Non-pigmented ciliary epithelial cell (primary cell): ENCODE results near the gene SELL.
"Not testable (repeated sequence)": the region's sequence is repeated elsewhere in the genome, so short reads cannot be mapped to it uniquely, and the experiment has no call there.

Experiments used
- DNase-seq: peaks from one replicate; pipeline ENCODE4 v3.0.0-alpha.2; 2010; ENCODE audit warnings: low read depth

The SELL gene

DNA sequence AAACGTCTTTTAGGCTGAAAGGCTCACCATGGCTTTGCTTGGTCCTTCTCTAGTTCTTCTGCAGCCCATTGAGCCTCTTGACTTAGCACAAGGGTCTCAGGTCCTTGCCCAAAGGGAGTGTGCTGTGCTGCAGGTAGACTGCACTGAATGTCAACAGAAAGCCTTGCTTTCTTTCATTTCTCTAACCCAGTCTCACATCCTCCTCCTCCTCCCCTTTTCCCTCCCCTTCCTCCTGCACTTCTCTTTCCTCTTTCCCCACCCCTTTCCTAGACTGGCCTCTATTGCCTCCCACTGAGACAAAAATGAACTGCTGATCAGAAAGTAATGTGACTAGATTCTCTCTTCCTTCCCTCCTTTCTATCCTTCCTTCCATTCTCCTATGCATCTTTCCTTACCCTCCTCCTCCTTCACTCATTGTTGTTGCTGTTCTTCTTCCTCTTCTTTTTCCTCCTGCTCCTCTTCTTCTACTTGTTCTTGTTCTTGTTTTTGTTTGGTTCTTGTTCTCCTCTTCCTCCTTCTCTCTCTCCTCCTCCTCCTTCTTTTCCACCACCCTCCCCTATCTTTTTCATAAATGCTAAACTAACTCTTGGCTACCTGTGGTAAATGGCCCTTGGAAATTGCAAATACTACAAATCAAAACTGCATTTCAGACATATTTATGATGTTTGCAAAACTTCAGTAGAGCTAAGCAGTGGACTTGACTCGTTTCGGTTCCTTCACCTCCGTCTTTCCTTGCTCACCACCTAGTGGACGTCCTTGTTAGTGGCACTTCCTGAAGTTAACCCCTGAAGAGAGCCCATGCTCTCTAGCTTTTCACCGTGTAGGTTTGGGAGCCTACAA, at the start of gene SELL:
TSS of gene SELL (minus strand) at position 152 of the 840 bp plus-strand sequence. CDS start at position 30, 122 bp downstream.
- peak; percentile 51 for DNase-seq

DNA sequence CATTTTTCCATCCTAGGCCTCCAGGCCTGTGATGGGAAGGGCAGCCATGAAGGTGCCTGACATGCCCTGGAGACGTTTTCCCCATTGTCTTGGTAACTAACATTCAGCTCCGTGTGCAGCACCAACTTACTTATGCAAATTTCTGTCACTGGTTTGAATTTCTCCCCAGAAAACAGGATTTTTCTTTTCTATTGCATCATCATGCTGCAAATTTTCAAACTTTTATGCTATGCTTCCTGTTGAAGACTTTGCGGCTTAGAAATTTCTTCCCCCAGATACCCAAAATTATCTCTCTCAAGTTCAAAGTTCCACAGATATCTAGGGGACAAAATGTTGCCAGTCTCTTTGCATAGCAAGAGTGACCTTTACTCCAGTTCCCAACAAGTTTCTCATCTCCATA, 47.6 kb upstream of the SELL start:
- no peak for DNase-seq

DNA sequence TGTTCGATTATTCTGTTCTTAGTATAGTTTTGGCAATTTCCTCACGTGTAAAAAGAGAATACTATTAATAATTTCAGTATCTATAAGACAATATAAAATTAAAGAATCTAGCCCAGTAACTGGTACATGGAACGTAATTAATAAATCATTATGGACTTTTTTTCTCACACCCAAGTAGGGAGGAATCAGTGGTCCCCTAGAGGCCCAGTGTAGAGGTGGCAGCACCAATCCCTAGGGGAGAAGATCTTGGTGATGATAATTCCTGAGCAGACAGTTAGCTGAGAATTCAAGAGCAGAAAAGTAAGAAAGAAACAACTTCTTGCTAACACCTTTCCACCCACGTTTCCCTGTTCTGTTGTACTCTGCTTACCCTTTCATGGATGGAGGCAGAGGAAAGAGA, 42.1 kb upstream of the SELL start:
- no peak for DNase-seq

DNA sequence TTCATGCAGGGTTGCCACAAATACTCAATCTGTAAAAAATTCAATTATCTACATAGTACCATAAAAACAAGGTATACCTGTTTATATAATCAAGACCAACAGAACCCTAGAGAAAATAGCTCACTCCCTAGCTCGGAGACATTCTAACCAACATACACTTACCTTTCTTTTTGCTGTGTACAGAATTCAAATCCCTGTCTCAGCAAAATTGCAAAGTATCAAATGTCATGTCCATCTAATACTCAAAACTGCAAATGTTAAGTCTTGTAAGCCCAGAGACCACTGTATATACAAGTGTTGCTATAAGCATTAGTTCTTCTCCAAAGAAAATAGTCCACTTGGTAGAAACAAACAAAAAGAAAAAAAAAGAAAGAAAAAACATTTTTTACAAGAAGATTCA, 38.6 kb upstream of the SELL start:
- DNase-seq: no peak

DNA sequence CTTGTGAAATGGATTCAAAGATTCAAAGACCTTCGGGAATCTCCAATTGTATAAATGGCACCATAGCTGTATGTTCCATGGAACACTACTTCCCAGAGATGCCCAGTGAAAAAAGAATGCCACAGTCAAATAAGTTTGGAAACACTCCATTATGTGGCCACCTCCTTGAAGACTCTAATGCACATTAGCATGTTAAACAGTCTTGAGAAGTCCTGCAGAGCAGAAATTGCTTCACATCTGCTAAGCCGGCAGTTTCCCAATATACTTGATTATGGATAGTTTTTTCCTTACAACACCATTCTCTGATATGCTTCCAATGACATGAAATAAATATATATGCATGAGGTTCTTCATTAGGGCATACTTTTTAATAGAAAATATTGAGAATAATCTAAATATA, 35.1 kb upstream of the SELL start:
- no peak for DNase-seq

DNA sequence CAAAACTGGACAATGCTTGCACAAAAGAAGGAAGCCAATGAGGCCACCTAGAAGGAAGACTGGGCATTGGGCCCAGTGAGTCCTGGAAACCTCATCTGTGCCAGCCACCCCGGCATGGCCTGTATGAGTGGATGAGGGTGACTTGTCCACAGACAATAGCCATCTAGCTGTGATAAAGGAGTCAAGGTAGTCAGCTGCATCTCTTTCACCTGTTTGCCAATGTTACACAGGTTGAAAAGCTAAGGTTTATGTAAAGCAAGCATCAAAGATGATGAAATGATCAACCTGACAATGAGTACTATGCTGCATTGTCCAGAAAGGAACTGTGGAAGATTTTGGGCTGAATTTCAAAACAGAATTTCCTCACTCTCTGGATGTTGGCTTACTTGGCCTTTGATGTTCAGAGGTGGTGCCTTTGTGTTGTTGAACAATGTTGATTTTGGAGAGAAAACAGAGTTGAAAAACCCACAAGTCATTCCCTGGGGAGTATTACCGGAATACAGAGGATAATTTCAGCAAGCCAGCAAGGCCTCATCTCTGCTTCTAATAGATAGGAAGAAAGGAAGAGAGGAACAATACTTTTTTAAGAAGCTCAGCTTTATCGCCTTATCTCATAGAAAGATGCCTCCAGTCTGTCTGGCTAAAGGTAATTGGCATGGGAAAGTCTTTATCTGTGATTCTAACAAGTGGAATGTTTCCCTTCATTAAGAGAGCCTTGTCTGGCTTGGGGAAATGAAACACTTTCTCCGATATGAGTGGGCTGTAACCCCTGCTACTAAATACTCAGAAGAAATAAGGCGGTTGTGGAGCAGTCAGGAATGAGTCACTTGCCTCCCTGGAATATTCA, 33.8 kb upstream of the SELL start:
- DNase-seq: peak; percentile 30

DNA sequence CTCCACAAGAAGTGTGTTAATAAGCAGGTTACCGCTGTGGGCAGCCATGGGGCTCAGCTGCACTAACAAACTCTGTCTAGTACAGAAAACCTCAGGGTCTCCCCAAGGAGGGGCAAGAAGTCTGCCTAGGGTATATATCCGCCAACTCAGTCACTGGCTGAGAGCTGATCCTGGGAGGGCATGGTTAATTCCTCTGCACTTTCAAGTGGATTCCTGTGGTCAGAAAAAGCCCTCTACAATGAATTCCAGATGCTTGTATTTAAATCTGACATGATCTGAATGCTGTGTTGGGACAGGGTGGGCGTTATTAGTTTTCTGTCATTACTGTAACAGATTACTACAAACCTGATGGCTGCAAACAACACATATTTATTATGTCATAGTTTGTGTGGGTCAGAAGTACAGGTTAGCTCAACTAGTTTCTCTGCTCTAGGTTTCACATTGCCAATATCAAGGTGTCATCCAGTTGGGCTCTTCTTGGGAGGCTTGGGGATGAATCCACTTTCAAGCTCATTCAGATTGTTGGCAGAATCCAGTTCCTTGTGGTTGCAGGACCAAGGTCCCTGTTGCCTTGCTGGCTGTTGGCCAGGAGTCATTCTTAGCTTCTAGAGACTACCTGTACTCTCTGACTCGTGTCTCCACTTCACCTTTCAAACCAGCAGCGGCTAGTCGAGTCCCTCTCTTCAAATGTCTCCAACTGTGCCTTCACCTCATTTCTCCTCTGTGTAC, 30.4 kb upstream of the SELL start:
- DNase-seq: peak; percentile 35

DNA sequence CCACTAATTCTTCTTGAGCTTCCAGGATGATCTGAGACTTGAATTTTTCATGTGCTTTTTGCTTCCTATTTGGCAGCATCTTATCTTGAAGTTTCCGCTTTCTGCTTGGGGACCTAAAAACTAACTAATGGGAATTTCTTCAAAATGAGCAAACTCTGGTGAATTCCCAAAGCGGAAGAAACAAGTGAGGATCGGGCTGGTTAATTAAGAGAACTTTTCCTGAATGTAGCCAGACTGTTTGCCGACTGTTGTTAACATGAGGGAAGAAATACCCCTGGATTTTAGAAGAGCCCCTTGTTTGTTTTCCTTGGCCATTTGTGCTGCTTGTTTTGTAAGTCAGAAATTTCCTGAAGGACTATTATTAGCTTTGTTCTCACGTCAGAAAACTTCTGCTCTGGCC, 28.6 kb upstream of the SELL start:
- DNase-seq: no peak

DNA sequence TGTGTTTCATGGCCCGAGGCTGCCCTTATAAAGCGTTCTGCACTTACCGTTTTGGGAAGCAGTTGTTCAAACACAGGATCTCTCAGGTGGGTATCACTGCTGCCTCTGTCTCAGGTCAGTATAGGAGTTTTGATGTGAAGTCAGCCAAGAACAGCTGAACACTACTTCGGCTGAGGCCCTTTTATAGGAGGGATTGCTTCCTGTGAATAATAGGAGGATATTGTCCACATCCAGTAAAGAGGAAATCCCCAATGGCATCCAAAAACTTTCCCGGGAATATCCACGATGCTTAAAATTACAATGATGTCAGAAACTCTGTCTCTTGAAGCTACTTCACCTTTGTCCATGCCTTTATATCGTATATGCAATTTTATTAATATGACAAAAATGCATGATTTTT, 22.5 kb upstream of the SELL start, which contains the start of gene SELE:
TSS of gene SELE (minus strand) at position 156 of the 400 bp plus-strand sequence. CDS start 467 bp downstream, outside the sequence.
- no peak for DNase-seq

DNA sequence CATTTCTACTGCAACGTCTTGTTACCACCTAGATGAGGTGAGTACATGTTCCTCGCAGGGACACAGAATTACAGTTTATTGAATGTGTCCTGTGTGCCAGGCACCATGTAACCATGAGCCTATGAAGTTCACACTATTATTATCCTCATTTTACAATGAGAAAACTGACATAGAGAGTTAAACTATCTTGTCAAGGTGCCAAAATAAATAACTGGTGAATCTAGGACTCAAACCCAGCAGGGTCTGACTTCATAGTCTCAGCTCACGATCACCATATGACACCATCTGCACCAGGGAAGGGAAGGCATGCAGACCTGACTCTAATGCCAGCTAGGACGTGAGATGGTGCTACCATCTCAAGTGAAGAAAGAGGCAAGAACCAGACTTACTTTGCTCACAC, 20.0 kb upstream of the SELL start:
- DNase-seq: no peak

DNA sequence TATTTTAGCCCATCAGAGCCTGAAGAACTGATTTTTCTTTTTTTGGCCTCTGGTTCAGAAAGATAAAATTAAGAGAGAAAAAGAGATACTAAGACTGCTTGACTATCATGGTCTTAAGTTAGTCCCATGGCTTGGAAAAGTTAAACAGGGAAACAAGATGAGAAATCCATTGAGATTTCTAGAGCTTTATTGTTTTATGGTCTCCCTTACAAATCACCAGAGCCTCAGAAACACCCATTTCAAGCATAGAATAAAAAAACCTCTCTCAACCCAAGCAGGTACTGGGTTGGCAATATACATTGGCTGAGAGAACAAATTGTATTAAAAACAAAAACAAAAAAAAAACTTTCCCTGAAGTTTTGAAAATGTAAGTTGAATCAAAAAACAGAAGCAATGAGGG, 18.6 kb upstream of the SELL start:
- DNase-seq: no peak

DNA sequence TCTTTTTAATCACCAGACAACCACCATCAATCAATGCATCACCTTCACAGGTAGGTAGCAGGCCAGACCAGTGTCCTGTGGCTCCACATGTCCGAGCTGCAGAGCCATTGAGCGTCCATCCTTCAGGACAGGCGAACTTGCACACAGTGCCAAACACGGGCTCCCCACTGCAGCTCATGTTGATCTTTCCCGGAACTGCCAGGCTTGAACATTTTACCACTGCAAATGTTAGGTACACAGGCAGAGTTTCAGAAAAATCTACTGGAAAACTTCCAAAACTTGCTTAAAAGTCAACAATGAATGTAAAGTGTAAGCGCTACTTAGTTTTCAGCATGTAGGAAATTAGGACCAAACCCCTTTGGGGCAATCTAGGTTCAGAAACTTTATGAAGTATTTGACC, 15.9 kb upstream of the SELL start:
- no peak for DNase-seq

DNA sequence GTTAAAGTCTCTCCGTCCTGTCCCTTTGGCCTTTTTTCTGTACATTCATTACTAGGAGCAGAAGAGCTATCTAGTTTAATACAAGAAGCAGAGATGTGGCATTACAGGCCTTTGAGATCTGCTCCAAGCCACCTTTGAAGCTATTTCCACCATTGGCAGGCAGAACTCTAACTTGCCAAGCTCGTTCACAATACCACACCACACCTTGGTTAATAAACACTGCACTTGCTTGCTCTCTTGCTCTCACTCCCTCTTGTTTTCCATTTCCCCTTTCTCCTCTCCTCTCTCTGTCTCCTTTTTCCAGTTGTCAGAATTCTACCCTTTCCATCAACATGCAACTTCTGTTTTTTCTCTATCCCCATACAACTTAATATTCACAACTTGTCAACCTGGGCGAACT, 15.4 kb upstream of the SELL start:
- DNase-seq: no peak

DNA sequence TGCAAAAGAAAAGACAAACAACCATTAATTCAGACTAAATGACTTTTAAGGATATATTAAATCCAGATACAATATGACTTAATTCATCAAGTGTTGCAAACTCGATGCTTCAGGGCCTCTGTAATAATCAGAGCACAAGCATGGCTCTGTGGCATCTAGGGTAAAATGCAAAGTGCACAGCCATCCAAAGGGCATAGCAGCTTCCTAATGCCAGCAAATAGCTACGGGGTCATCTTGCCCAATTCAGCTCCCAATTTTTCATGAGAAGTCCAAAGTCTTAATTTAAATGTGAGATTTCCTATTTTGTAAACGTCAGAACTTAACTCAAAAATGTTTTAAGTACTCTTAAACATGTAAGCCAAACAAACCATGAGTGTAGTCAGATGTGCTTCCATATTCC, 14.5 kb upstream of the SELL start:
- no peak for DNase-seq

DNA sequence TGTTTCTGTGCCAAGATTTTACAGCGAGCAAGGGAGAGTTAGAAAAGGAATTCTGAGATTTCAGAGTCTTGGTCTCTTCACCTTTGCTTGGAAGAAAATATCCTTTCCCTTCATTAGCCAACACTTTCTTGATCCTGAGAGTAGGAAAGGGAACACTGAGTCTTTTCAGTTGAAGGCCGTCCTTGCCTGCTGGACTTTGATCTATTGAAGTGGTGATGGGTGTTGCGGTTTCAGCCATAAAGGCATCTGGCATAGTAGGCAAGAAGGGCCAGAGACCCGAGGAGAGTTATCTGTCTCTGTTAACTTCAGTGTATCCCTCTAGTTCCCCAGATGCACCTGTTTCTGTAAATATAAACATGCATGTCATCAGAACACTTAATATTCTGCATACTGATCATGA, 12.7 kb upstream of the SELL start:
- DNase-seq: no peak

DNA sequence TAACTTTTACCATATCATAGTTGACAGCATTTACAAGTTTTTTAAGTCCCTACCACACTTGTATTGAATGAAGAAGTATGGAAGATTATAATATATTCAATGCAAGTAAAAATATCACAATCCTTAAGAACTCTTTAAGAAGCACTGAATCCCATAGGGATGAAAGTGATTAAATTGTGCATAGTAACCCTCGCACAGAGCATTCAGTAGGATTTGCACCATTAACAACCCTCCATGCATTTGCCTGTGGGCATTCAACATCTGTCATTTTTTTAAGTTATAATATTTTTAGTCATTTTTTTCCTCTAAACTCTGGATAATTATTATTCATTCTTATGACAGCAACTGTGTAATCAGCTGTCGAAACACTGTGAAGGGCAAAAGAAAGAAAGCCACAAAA, 12.3 kb upstream of the SELL start:
- DNase-seq: no peak

DNA sequence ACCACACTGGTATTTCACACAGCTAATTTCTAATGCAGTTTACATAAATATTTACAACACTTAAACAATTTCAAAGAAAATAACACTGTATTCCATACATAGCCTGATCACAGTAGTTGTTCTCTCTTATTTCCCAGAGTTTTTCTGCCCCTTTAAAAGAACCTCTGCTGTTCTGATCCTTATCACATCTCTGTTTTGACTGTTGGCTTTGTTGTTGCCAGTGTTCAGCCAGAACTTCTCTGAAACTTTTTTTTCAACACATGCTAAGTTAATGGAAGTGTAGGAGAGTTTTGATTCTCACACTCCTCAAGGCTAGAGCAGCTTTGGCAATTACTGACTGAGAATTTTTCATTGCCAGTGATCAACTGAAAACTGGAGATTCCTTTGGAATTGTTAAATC, 11.4 kb upstream of the SELL start:
- DNase-seq: no peak

DNA sequence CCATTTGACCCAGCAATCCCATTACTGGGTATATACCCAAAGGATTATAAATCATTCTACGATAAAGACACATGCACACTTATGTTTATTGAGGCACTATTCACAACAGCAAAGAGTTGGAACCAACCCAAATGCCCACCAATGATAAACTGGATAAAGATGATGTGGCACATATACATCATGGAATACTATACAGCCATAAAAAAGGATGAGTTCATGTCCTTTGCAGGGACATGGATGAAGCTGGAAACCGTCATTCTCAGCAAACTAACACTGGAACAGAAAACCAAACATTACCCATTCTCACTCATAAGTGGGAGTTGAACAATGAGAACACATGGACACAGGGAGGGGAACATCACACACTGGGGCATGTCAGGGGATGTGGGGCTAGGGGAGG, 3.7 kb upstream of the SELL start:
- not testable (repeated sequence) for DNase-seq

DNA sequence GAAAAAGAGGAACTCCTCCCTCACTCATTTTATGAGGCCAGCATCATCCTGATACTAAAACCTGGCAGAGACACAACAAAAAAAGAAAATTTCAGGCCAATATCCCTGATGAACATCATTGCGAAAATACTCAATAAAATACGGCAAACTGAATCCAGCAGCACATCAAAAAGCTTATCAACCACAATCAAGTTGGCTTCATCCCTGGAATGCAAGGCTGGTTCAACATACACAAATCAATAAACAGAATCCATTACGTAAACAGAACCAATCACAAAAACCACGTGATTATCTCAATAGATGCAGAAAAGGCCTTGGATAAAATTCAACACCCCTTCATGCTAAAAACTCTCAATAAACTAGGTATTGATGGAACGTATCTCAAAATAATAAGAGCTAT, 1.7 kb upstream of the SELL start:
- DNase-seq: not testable (repeated sequence)

DNA sequence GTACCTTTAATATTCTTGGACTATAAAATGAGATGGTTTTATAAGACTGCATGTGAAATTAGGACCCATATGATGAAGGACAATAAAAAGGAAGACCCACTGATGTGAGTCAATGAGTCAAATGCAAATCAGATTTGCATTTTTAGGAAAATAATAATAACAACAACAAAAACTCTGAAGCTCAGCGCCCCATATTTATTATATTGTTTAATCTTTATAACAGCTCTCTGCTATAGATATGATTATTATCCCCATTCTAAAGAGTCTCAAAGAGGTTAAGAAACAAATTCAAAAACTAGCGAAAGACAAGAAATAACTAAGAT, 850 bp upstream of the SELL start:
- no peak for DNase-seq

DNA sequence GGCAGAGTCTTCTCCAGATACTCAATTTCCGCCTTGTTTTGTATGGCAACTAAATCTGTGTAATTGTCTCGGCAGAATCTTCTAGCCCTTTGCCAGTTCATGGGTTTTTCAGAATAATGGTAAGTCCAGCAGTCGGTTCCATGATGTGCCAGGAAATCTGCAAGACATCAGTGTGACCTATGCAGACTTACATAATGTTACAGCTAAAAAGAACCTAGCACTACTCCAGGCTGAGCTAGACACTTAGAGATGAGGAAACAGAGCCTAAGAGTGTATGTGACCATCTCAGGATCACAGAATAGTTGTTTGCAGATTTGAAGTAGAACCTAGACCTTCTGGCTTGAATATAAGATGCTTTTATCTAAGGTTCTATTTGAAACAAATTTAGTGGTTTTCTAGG, 2.8 kb downstream of the SELL start:
- DNase-seq: no peak

DNA sequence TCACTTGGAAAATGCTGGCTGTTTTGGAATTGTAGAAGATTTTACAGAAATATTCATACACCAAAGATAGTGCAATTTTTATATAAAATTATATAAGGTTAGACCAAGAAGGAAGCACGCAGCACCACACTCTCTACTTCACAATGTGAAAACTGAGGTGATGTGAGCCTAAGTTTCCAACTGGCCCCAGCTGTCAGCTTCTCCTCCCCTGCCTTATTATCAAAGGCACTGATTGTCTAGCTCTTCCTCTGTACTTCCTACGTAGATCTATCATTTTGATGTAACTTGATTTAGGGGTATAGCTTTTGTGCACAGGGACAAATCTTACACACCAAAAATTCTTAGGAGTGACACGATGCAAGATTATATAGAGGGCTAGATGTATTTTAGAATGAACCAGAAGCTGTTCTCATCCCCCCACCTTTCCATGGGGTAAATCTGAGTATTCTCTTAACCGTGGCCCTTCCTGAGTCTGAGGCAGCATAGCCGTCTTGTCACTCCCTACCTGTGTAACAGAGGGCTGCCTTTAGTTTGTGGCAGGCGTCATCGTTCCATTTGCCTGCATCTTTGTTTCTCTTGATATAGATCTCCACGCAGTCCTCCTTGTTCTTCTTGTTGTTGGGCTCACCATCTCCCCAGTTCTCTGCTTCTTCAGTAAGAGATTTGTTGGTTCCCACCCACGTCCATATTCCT, 3.4 kb downstream of the SELL start:
- DNase-seq: no peak
